Endothelial cell of hepatic sinusoid (primary cell): ENCODE results near the gene CEP112.

Experiments used
- in situ Hi-C: cut with HindIII; loops from 2 replicates; pipeline ENCODE4 v1.10.0; 2017; ENCODE audit warnings: low sequenced_read_pairs

CEP112 gene

GRCh38 chr17:66214884-66215528 lies 23.1 kb upstream of the CEP112 start:
- in situ Hi-C loops, result no loop called here

GRCh38 chr17:66211047-66211810 lies 19.3 kb upstream of the CEP112 start:
- in situ Hi-C loops, result no loop called here

GRCh38 chr17:66210208-66210574 lies 18.3 kb upstream of the CEP112 start:
- in situ Hi-C loops, result no loop called here

GRCh38 chr17:66207936-66208335 lies 16.0 kb upstream of the CEP112 start:
- in situ Hi-C loops, result no loop called here

GRCh38 chr17:66203274-66204015 lies 11.5 kb upstream of the CEP112 start:
- in situ Hi-C loops, result no loop called here

- in situ Hi-C loops, result no loop called here
Measured at GRCh38 chr17:66200685-66201092, 8.8 kb upstream of the CEP112 start.

- in situ Hi-C loops, result loop anchor here (5.0 kb wide), 1 partner anchor 104 kb away; the partner anchor contains the start of gene PRKCA
Measured at GRCh38 chr17:66198242-66198641, 6.3 kb upstream of the CEP112 start.

- in situ Hi-C loops, result no loop called here
Measured at GRCh38 chr17:66192378-66192687, 400 bp upstream of the CEP112 start.

GRCh38 chr17:66190738-66191592 lies 968 bp downstream of the CEP112 start:
- in situ Hi-C loops, result no loop called here

GRCh38 chr17:66187718-66188117 lies 4.2 kb downstream of the CEP112 start:
- in situ Hi-C loops, result no loop called here

- in situ Hi-C loops, result no loop called here
Measured at GRCh38 chr17:66185862-66186261, 6.1 kb downstream of the CEP112 start.

- in situ Hi-C loops, result no loop called here
Measured at GRCh38 chr17:66184392-66184791, 7.5 kb downstream of the CEP112 start.

- in situ Hi-C loops, result no loop called here
Measured at GRCh38 chr17:66183529-66183928, 8.4 kb downstream of the CEP112 start.

GRCh38 chr17:66178642-66179041 lies 13.3 kb downstream of the CEP112 start:
- in situ Hi-C loops, result no loop called here

- in situ Hi-C loops, result no loop called here
Measured at GRCh38 chr17:66177048-66177447, 14.9 kb downstream of the CEP112 start.

GRCh38 chr17:66175892-66176291 lies 16.0 kb downstream of the CEP112 start:
- in situ Hi-C loops, result no loop called here

- in situ Hi-C loops, result no loop called here
Measured at GRCh38 chr17:66172691-66173223, 19.2 kb downstream of the CEP112 start.

GRCh38 chr17:66172144-66172543 lies 19.8 kb downstream of the CEP112 start:
- in situ Hi-C loops, result no loop called here

GRCh38 chr17:66171692-66172091 lies 20.2 kb downstream of the CEP112 start:
- in situ Hi-C loops, result no loop called here

GRCh38 chr17:66171172-66171571 lies 20.8 kb downstream of the CEP112 start:
- in situ Hi-C loops, result no loop called here

GRCh38 chr17:66169839-66170238 lies 22.1 kb downstream of the CEP112 start:
- in situ Hi-C loops, result no loop called here
